Prostate gland (tissue), 2 donors: ENCODE data around the gene THOP1.

ENCODE experiments used
- POLR2A ChIP-seq: fragments of 450-650 bp; IDR thresholded peaks from one replicate; pipeline ENCODE4 v1.6.1; 2016; ENCODE audit warnings: antibody characterized with exemption, mild to moderate bottlenecking
- POLR2AphosphoS5 ChIP-seq: sonication (generic); formaldehyde crosslinking; IDR thresholded peaks from one replicate; pipeline ENCODE4 v1.6.1; 2017; ENCODE audit warnings: antibody characterized with exemption
- TF ChIP-seq, protein P1 (sequence below), 4 experiments: fragments of 200-600 bp in 2 of 4; fragments of 450-650 bp in 2 of 4; sonication (generic) in 2 of 4; IDR thresholded peaks; 1 replicate in 3 of 4; 2 replicates in 1 of 4; pipeline ENCODE4 v1.5.1; 2016 to 2019; ENCODE audit warnings: antibody characterized with exemption in 4 of 4, mild to moderate bottlenecking in 2 of 4, moderate library complexity in 2 of 4

DNA sequence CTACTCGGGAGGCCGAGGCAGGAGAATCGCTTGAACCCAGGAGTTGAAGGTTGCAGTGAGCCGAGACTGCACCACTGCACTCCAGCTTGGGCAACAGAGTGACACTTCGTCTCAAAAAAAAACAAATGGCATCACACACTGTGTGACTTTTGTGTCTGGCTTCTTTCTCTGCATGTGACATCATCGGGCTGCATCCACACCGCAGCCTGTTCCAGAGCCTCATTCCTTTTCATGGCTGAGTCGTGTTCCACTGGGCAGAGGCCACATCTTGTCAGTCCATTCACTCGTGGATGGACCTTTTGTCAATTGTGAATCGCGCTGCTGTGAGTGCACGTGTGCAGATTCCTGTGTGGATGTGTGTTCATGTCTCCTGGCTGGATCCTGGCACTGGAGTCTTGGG is 8.3 kb downstream of the THOP1 start:
- TF ChIP-seq, protein P1, sequence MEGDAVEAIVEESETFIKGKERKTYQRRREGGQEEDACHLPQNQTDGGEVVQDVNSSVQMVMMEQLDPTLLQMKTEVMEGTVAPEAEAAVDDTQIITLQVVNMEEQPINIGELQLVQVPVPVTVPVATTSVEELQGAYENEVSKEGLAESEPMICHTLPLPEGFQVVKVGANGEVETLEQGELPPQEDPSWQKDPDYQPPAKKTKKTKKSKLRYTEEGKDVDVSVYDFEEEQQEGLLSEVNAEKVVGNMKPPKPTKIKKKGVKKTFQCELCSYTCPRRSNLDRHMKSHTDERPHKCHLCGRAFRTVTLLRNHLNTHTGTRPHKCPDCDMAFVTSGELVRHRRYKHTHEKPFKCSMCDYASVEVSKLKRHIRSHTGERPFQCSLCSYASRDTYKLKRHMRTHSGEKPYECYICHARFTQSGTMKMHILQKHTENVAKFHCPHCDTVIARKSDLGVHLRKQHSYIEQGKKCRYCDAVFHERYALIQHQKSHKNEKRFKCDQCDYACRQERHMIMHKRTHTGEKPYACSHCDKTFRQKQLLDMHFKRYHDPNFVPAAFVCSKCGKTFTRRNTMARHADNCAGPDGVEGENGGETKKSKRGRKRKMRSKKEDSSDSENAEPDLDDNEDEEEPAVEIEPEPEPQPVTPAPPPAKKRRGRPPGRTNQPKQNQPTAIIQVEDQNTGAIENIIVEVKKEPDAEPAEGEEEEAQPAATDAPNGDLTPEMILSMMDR (IDR thresholded peaks at IDR 0.05): no peak
- no peak for TF ChIP-seq POLR2AphosphoS5
- TF ChIP-seq POLR2A: no peak
